ENCODE measurements around the gene ACSL1.

- TF ChIP-seq CTCF (IDR thresholded peaks at IDR 0.05) (no peak), ZFX (IDR thresholded peaks at IDR 0.05; ENCODE audit: borderline replicate concordance) (no peak)
Measured at GRCh38 chr4:184822356-184822755, 3.4 kb downstream of the ACSL1 start.
